OCI-LY1 (cell line): ENCODE results near the gene CLSTN2.

Source experiments
- H2AFZ ChIP-seq: fragments of 200-600 bp; sonication (generic), shearing (Covaris generic); 2 replicates; pipeline ENCODE4 v1.6.0; 2014; ENCODE audit warnings: antibody characterized with exemption, mild to moderate bottlenecking, low read length
- H3F3A ChIP-seq: fragments of 200-600 bp; sonication (generic), shearing (Covaris generic); 2 replicates; pipeline ENCODE4 v1.6.0; 2014; ENCODE audit warnings: mild to moderate bottlenecking, antibody characterized with exemption, low read length, moderate library complexity; ENCODE audit not compliant: insufficient read depth
- H3K27ac ChIP-seq: fragments of 200-600 bp; sonication (generic); 2 replicates; pipeline ENCODE4 v1.5.1; 2014; ENCODE audit warnings: low read length, mixed run types, mild to moderate bottlenecking, low read depth; ENCODE audit not compliant: poor library complexity, severe bottlenecking
- H3K27me3 ChIP-seq: fragments of 200-600 bp; sonication (generic); 2 replicates; pipeline ENCODE4 v1.6.0; 2014; ENCODE audit warnings: antibody characterized with exemption, mild to moderate bottlenecking, low read length, moderate library complexity; ENCODE audit not compliant: insufficient read depth
- H3K36me3 ChIP-seq: fragments of 200-600 bp; sonication (generic); 2 replicates; pipeline ENCODE4 v1.6.1; 2014; ENCODE audit warnings: mild to moderate bottlenecking, antibody characterized with exemption, low read length, moderate library complexity, mixed read lengths; ENCODE audit not compliant: insufficient read depth
- H3K4me1 ChIP-seq: fragments of 200-600 bp; sonication (generic); 2 replicates; pipeline ENCODE4 v1.5.1; 2014; ENCODE audit warnings: mild to moderate bottlenecking, low read length, moderate library complexity; ENCODE audit not compliant: insufficient read depth, severe bottlenecking
- H3K4me2 ChIP-seq: fragments of 200-600 bp; sonication (generic), shearing (Covaris generic); 2 replicates; pipeline ENCODE4 v1.6.1; 2014; ENCODE audit warnings: low read length
- H3K4me3 ChIP-seq: fragments of 200-600 bp; sonication (generic); 2 replicates; pipeline ENCODE4 v1.5.1; 2014; ENCODE audit warnings: low read length, low read depth, mild to moderate bottlenecking, mixed read lengths; ENCODE audit not compliant: poor library complexity, severe bottlenecking
- H3K79me2 ChIP-seq: fragments of 200-600 bp; shearing (Covaris generic); 2 replicates; pipeline ENCODE4 v1.6.1; 2016; ENCODE audit warnings: mixed run types, low read length, mixed read lengths; ENCODE audit not compliant: insufficient read depth
- H3K9ac ChIP-seq: fragments of 200-600 bp; sonication (generic), shearing (Covaris generic); 2 replicates; pipeline ENCODE4 v1.6.1; 2014; ENCODE audit warnings: mild to moderate bottlenecking, low read length, mixed read lengths
- H3K9me2 ChIP-seq: fragments of 200-600 bp; sonication (generic), shearing (Covaris generic); 2 replicates; pipeline ENCODE4 v1.6.1; 2014; ENCODE audit warnings: low read depth, mild to moderate bottlenecking, low read length, mixed read lengths
- H3K9me3 ChIP-seq: fragments of 200-600 bp; shearing (Covaris generic); 2 replicates; pipeline ENCODE4 v1.6.1; 2014; ENCODE audit warnings: low read length, mixed read lengths
- H4K20me1 ChIP-seq: fragments of 200-600 bp; sonication (generic), shearing (Covaris generic); 2 replicates; pipeline ENCODE4 v1.6.0; 2016; ENCODE audit warnings: mild to moderate bottlenecking, low read length; ENCODE audit not compliant: insufficient read depth
- CTCF ChIP-seq: fragments of 200-600 bp; sonication (generic), shearing (Covaris generic); IDR thresholded peaks from 2 replicates; pipeline ENCODE4 v1.5.1; 2017; ENCODE audit warnings: mild to moderate bottlenecking, antibody characterized with exemption, low read length, moderate library complexity, mixed read lengths
- EZH2 ChIP-seq: fragments of 200-600 bp; sonication (generic), shearing (Covaris generic); IDR thresholded peaks from 2 replicates; pipeline ENCODE4 v1.8.0; 2017; ENCODE audit warnings: borderline replicate concordance, mixed run types, mild to moderate bottlenecking, antibody characterized with exemption, low read length, moderate library complexity, mixed read lengths

Gene CLSTN2

GRCh38 chr3:140223197-140223596, 288.2 kb downstream of the CLSTN2 start:
- Histone ChIP-seq H2AFZ (no peak overlapping the region), H4K20me1 (no peaks in the 10 kb centered on the region), H3K27me3 (no peaks in the 10 kb centered on the region), H3K4me1 (no peaks in the 10 kb centered on the region), H3F3A (no peaks in the 10 kb centered on the region), H3K4me2 (no peak overlapping the region), H3K9me2 (no peaks in the 10 kb centered on the region), H3K27ac (no peak overlapping the region), H3K79me2 (no peaks in the 10 kb centered on the region), H3K9ac (no peak overlapping the region), H3K36me3 (no peaks in the 10 kb centered on the region), H3K4me3 (no peak overlapping the region), H3K9me3 (no peaks in the 10 kb centered on the region)
- TF ChIP-seq CTCF = no peak
- no peak for TF ChIP-seq EZH2

- Histone ChIP-seq H3K4me2 (no peak overlapping the region), H4K20me1 (no peaks in the 10 kb centered on the region), H3F3A (no peaks in the 10 kb centered on the region), H3K9ac (no peak overlapping the region), H2AFZ (no peak overlapping the region), H3K27me3 (no peaks in the 10 kb centered on the region), H3K27ac (no peak overlapping the region), H3K9me2 (no peaks in the 10 kb centered on the region), H3K79me2 (no peaks in the 10 kb centered on the region), H3K36me3 (no peaks in the 10 kb centered on the region), H3K4me3 (no peak overlapping the region), H3K4me1 (no peaks in the 10 kb centered on the region), H3K9me3 (no peaks in the 10 kb centered on the region)
- TF ChIP-seq EZH2 = no peak
- TF ChIP-seq CTCF = no peak
These were observed 288.6 kb downstream of the CLSTN2 start for GRCh38 chr3:140223631-140224030.

GRCh38 chr3:140224307-140224706, 289.3 kb downstream of the CLSTN2 start:
- Histone ChIP-seq H3K4me1 (no peaks in the 10 kb centered on the region), H3K9me3 (no peaks in the 10 kb centered on the region), H3K4me3 (no peak overlapping the region), H3K27me3 (no peaks in the 10 kb centered on the region), H2AFZ (no peak overlapping the region), H3K27ac (no peak overlapping the region), H3K36me3 (no peaks in the 10 kb centered on the region), H3K4me2 (no peak overlapping the region), H3K79me2 (no peaks in the 10 kb centered on the region), H3F3A (no peaks in the 10 kb centered on the region), H4K20me1 (no peaks in the 10 kb centered on the region), H3K9ac (no peak overlapping the region), H3K9me2 (no peaks in the 10 kb centered on the region)
- TF ChIP-seq EZH2 (no peak), CTCF (no peak)
